ENCODE measurements around the gene MACIR.

Gene MACIR

GRCh38 chr5:103293719-103294118 is 35.2 kb downstream of the MACIR start:
- no peak for DNase-seq

DNA sequence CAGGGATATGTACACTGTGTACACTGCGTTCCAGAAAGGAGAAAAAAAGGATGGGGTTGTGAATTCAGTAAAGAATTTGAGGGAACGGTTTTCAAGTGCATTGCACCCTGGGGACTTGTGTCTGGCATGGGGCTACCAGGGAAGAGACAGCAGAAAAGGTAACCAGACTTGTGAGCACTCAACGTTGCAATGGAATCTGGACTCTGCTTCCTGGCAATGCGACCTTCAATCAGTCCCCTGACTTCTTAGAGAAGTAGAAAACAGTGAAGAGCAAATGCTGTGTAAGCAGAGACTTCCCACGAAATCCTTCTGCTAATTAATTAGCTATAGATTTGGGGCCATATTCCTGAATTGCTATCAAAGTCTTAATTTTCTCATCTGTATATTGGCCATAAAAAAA is 36.3 kb downstream of the MACIR start:
- DNase-seq = no peak

- DNase-seq = no peak
Observed at GRCh38 chr5:103295424-103295823, 36.9 kb downstream of the MACIR start.

- no peak for DNase-seq
Observed at GRCh38 chr5:103295871-103296270, 37.3 kb downstream of the MACIR start.

DNA sequence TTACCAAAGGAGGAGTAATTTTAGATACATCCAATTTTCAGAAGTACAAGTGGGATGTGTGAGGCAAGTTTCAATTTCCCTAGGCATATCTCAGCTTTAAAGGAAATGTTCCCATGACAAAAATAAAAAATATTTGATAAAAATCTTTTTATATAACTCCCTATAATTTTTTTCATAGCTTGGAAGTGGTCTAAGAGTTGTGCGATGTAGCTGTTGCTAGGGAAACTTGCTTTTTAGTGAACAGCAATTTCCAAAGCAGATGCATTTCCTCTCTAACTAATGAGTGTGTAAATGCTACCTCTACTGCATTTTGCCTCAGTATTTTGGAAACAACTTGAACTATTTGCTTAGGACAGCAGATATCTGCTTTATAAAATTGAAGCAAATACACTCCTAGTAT is 39.6 kb downstream of the MACIR start:
- no peak for DNase-seq

- DNase-seq = no peak
Observed at GRCh38 chr5:103298607-103299188, 40.1 kb downstream of the MACIR start.

DNA sequence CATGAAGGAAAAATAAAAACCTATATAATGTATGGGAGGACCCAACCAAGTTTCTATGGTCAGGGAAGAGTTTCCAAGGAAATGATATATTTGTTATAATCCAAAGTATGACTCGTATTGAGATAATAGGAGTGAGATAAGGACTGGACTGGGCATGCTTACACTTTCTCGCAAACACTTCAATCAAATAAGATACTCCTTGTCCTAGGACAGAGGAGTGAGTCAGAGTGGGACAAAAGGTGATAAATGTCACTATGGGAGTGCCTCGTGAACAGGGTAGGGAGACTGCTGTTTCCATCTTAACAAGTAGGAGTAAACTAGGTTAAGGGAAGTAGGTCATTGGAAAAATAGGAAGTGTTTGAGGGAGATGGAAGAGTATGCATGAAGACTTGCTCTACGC is 47.2 kb downstream of the MACIR start:
- DNase-seq = no peak

GRCh38 chr5:103307470-103307869 is 48.9 kb downstream of the MACIR start:
- no peak for DNase-seq

GRCh38 chr5:103308774-103309173 is 50.2 kb downstream of the MACIR start:
- no peak for DNase-seq

DNA sequence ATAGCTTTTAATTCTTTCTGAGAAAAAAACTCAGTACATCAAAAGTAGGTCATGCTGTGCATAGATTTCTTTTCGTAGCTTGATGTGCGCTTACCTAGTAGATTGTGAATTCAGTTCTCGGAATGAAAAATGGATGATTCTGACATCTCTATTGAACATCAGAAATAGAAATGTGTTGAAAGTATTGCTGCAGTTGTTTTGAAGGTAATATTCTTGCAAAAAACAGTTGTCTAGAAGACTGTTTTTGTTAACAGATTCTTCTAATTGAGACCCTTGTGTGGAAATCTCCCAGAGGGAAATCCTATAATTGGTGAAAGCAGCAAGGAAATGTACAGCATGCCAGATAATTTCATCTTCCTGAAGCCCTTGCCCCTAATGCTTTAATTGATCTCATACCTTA is 54.5 kb downstream of the MACIR start:
- no peak for DNase-seq

DNA sequence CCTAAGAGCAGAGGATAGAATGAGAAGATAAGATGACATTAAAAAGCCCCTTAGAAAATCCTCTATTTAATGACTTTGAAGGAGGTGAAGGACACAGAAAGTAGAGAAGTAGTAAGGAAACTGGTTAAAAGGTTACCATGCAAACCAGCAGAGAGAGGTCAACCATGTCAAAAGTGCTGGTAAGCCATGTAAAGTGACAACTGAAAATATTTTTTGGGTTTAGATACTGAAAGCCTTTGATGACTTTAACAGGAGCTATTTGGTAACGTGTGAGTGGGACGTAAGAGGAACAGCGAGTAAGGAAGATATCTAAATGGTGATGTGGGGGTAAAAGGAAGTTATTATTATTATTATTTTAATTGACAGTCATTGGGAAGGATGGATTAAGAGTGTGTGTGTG is 56.9 kb downstream of the MACIR start:
- DNase-seq = no peak

DNA sequence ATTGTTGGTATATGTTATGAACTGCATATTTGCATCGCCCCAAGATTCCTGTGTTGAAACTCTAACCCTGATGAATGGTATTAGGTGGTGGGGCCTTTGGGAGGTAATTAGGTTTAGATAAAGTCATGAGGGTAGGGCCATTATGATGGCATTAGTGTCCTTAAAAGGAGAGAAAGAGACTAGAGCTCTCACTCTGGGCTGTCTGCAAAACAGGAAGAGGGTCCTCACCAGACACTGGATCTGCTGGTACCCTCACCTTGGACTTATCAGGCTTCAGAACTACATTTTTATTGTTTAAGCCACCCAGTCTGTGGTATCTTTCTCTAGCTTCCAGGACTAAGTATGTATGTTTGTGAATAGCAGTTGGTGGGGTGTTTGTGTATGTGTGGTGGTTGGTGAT is 68.9 kb downstream of the MACIR start:
- DNase-seq = no peak

- no peak for DNase-seq
Observed at GRCh38 chr5:103327893-103328292, 69.3 kb downstream of the MACIR start.

All from stimulated activated naive CD4-positive, alpha-beta T cell (primary cell).